Karpas-422 (cell line): ENCODE results near the gene TDRD10. TPM values are rescaled to one million over a fixed set of nuclear protein-coding genes. Genes with fewer than 3 reads are reported as not detected.

Experiments
- DNase-seq: peaks from one replicate; pipeline ENCODE4 v3.0.0-alpha.2; 2015
- H2AFZ ChIP-seq: fragments of 200-600 bp; sonication (generic); 2 replicates; pipeline ENCODE4 v1.6.1; 2014; ENCODE audit warnings: antibody characterized with exemption, low read length, mixed read lengths
- H3K27ac ChIP-seq: fragments of 200-600 bp; sonication (generic); 2 replicates; pipeline ENCODE4 v1.5.1; 2014; ENCODE audit warnings: mild to moderate bottlenecking, low read length, moderate library complexity
- H3K27me3 ChIP-seq: fragments of 200-600 bp; sonication (generic); 2 replicates; pipeline ENCODE4 v1.6.1; 2014; ENCODE audit warnings: low read length, mixed read lengths
- H3K36me3 ChIP-seq: fragments of 200-600 bp; sonication (generic); 2 replicates; pipeline ENCODE4 v1.6.1; 2014; ENCODE audit warnings: low read length, mixed read lengths; ENCODE audit not compliant: insufficient read depth
- H3K4me1 ChIP-seq: fragments of 200-600 bp; sonication (generic); 2 replicates; pipeline ENCODE4 v1.6.1; 2014; ENCODE audit warnings: mild to moderate bottlenecking, low read length, mixed read lengths
- H3K4me2 ChIP-seq: fragments of 200-600 bp; sonication (generic); 2 replicates; pipeline ENCODE4 v1.6.1; 2014; ENCODE audit warnings: low read length, low read depth, mild to moderate bottlenecking; ENCODE audit not compliant: poor library complexity, severe bottlenecking
- H3K4me3 ChIP-seq: fragments of 200-600 bp; sonication (generic); 2 replicates; pipeline ENCODE4 v1.5.1; 2014; ENCODE audit warnings: mild to moderate bottlenecking, antibody characterized with exemption, low read length, mixed read lengths
- H3K79me2 ChIP-seq: fragments of 200-600 bp; sonication (generic); 2 replicates; pipeline ENCODE4 v1.6.1; 2014; ENCODE audit warnings: mild to moderate bottlenecking, low read length, mixed read lengths
- H3K9ac ChIP-seq: fragments of 200-600 bp; sonication (generic); 2 replicates; pipeline ENCODE4 v1.6.0; 2014; ENCODE audit warnings: low read length
- H3K9me2 ChIP-seq: fragments of 200-600 bp; sonication (generic), shearing (Covaris generic); replicated peaks from 2 replicates; pipeline ENCODE4 v1.6.0; 2014; ENCODE audit warnings: mild to moderate bottlenecking, low read length, moderate library complexity; ENCODE audit not compliant: insufficient read depth
- H3K9me3 ChIP-seq: fragments of 300-700, 200-600 bp; sonication (generic); 2 replicates; pipeline ENCODE4 v1.6.1; 2014; ENCODE audit warnings: low read length, mixed read lengths
- H4K20me1 ChIP-seq: fragments of 200-600 bp; sonication (generic); 2 replicates; pipeline ENCODE4 v1.6.1; 2014; ENCODE audit warnings: mild to moderate bottlenecking, antibody characterized with exemption, low read length, low read depth; ENCODE audit not compliant: insufficient read depth
- total RNA-seq: library from RNA; depleted of rRNA; stranded (reverse); fragments of >200 nt; shearing (Covaris generic); gene quantifications from 2 replicates; pipeline ENCODE4 v1.2.3, GENCODE V29; 2014; ENCODE audit warnings: low replicate concordance

The TDRD10 gene
- total RNA-seq, 1 experiment from 2014 or later: not detected

GRCh38 chr1:154549202-154549770, 47.3 kb downstream of the TDRD10 start:
- H3K36me3 ChIP-seq: peaks cover 40% of the 10 kb centered on the region
- no peak overlapping the region for H3K9ac ChIP-seq
- H3K9me3 ChIP-seq: no peaks in the 10 kb centered on the region
- 0 out of 2 replicates have a peak, but pooled peaks cover 2% of the 10 kb centered on the region for H3K79me2 ChIP-seq
- peaks cover 16% of the 10 kb centered on the region; the same call in 1 of the 2 replicates for H4K20me1 ChIP-seq
- no peak for DNase-seq
- no peak overlapping the region for H2AFZ ChIP-seq
- no peaks in the 10 kb centered on the region for H3K9me2 ChIP-seq
- no peaks in the 10 kb centered on the region for H3K27me3 ChIP-seq
- 0 out of 2 replicates have a peak, but pooled peaks cover 3% of the 10 kb centered on the region for H3K4me1 ChIP-seq
- no peak overlapping the region for H3K4me2 ChIP-seq
- H3K4me3 ChIP-seq: no peak overlapping the region
- no peak overlapping the region for H3K27ac ChIP-seq

GRCh38 chr1:154550070-154550469, 48.1 kb downstream of the TDRD10 start:
- no peak for DNase-seq
- H3K4me3 ChIP-seq: no peak overlapping the region
- H3K9me2 ChIP-seq: no peaks in the 10 kb centered on the region
- no peak overlapping the region for H3K9ac ChIP-seq
- no peaks in the 10 kb centered on the region for H3K27me3 ChIP-seq
- H3K4me1 ChIP-seq: 0 out of 2 replicates have a peak, but pooled peaks cover 3% of the 10 kb centered on the region
- peaks cover 16% of the 10 kb centered on the region; the same call in 1 of the 2 replicates for H4K20me1 ChIP-seq
- 0 out of 2 replicates have a peak, but pooled peaks cover 6% of the 10 kb centered on the region for H3K79me2 ChIP-seq
- H3K36me3 ChIP-seq: peaks cover 47% of the 10 kb centered on the region
- H3K9me3 ChIP-seq: no peaks in the 10 kb centered on the region
- no peak overlapping the region for H2AFZ ChIP-seq
- no peak overlapping the region for H3K4me2 ChIP-seq
- H3K27ac ChIP-seq: no peak overlapping the region

GRCh38 chr1:154550657-154551056, 48.6 kb downstream of the TDRD10 start:
- Histone ChIP-seq H3K27me3 (no peaks in the 10 kb centered on the region), H3K36me3 (peaks cover 52% of the 10 kb centered on the region), H3K27ac (no peak overlapping the region), H3K79me2 (peaks cover 11% of the 10 kb centered on the region; the same call in 1 of the 2 replicates), H4K20me1 (peaks cover 19% of the 10 kb centered on the region), H3K4me2 (no peak overlapping the region), H3K9me2 (no peaks in the 10 kb centered on the region), H3K4me3 (no peak overlapping the region), H3K9ac (no peak overlapping the region), H2AFZ (no peak overlapping the region), H3K4me1 (0 out of 2 replicates have a peak, but pooled peaks cover 3% of the 10 kb centered on the region), H3K9me3 (no peaks in the 10 kb centered on the region)
- no peak for DNase-seq

GRCh38 chr1:154551474-154551873, 49.5 kb downstream of the TDRD10 start:
- Histone ChIP-seq H3K4me3 (no peak overlapping the region), H3K79me2 (peaks cover 20% of the 10 kb centered on the region), H2AFZ (no peak overlapping the region), H3K9me2 (no peaks in the 10 kb centered on the region), H3K27ac (no peak overlapping the region), H3K9ac (no peak overlapping the region), H3K27me3 (no peaks in the 10 kb centered on the region), H3K4me2 (no peak overlapping the region), H3K36me3 (peaks cover 53% of the 10 kb centered on the region), H4K20me1 (peaks cover 27% of the 10 kb centered on the region), H3K9me3 (no peaks in the 10 kb centered on the region), H3K4me1 (peaks cover 8% of the 10 kb centered on the region)
- DNase-seq: no peak

GRCh38 chr1:154552036-154552435, 50.0 kb downstream of the TDRD10 start:
- Histone ChIP-seq H3K9me3 (no peaks in the 10 kb centered on the region), H3K9ac (no peak overlapping the region), H3K36me3 (peaks cover 53% of the 10 kb centered on the region), H2AFZ (no peak overlapping the region), H3K79me2 (peaks cover 25% of the 10 kb centered on the region), H3K4me2 (no peak overlapping the region), H3K27me3 (no peaks in the 10 kb centered on the region), H3K4me1 (peaks cover 13% of the 10 kb centered on the region), H4K20me1 (peaks cover 32% of the 10 kb centered on the region), H3K27ac (no peak overlapping the region), H3K4me3 (no peak overlapping the region), H3K9me2 (no peaks in the 10 kb centered on the region)
- no peak for DNase-seq

GRCh38 chr1:154553056-154554030, 51.3 kb downstream of the TDRD10 start:
- Histone ChIP-seq H3K4me1 (peaks cover 19% of the 10 kb centered on the region), H3K9me2 (no peaks in the 10 kb centered on the region), H3K9me3 (no peaks in the 10 kb centered on the region), H3K4me3 (no peak overlapping the region), H2AFZ (no peak overlapping the region), H3K36me3 (peaks cover 53% of the 10 kb centered on the region), H3K27me3 (no peaks in the 10 kb centered on the region), H3K27ac (no peak overlapping the region), H3K79me2 (peaks cover 37% of the 10 kb centered on the region), H4K20me1 (peaks cover 39% of the 10 kb centered on the region), H3K9ac (no peak overlapping the region), H3K4me2 (no peak overlapping the region)
- no peak for DNase-seq

- H3K4me3 ChIP-seq: peak overlapping the region; percentile 97
Measured at GRCh38 chr1:154556422-154556821, 54.4 kb downstream of the TDRD10 start.

More at GRCh38 chr1:154556422-154556821, 54.4 kb downstream of the TDRD10 start:
- H3K36me3 ChIP-seq: peaks cover 35% of the 10 kb centered on the region
- H3K4me1 ChIP-seq: peaks cover 25% of the 10 kb centered on the region
- H3K27me3 ChIP-seq: no peaks in the 10 kb centered on the region
- H3K9ac ChIP-seq: peak overlapping the region; percentile 94
- no peak overlapping the region for H2AFZ ChIP-seq
- no peaks in the 10 kb centered on the region for H3K9me2 ChIP-seq
- H4K20me1 ChIP-seq: peaks cover 28% of the 10 kb centered on the region; the same call in 1 of the 2 replicates
- H3K9me3 ChIP-seq: no peaks in the 10 kb centered on the region
- peak overlapping the region; percentile 78 for H3K4me2 ChIP-seq
- no peak overlapping the region for H3K27ac ChIP-seq
- peaks cover 37% of the 10 kb centered on the region for H3K79me2 ChIP-seq
- DNase-seq: no peak
